HepG2 (cell line): ENCODE data around the gene ENO2. TPM values are rescaled to one million over a fixed set of nuclear protein-coding genes. Genes with fewer than 3 reads are reported as not detected.

Experiments used
- ARHGAP35 ChIP-seq: sonication (generic); formaldehyde crosslinking; IDR thresholded peaks from 2 replicates; pipeline ENCODE4 v1.9.0; 2022; ENCODE audit warnings: mild to moderate bottlenecking, inconsistent platforms, moderate library complexity, missing genetic modification reagents, borderline replicate concordance
- BRD4 ChIP-seq: sonication (generic); formaldehyde crosslinking; IDR thresholded peaks from 2 replicates; pipeline ENCODE4 v1.4.0; 2020; ENCODE audit warnings: missing genetic modification reagents
- HES4 ChIP-seq: sonication (generic); formaldehyde crosslinking; IDR thresholded peaks from 2 replicates; pipeline ENCODE4 v1.9.0; 2021; ENCODE audit warnings: mild to moderate bottlenecking, missing genetic modification reagents, borderline replicate concordance
- HNRNPH1 ChIP-seq: fragments of 200-400 bp; formaldehyde crosslinking; optimal IDR thresholded peaks from 2 replicates; pipeline ENCODE3; 2017; ENCODE audit warnings: mild to moderate bottlenecking, low read depth, low read length
- HOXD1 ChIP-seq: sonication (generic); formaldehyde crosslinking; IDR thresholded peaks from 2 replicates; pipeline ENCODE4 v1.5.0; 2020; ENCODE audit warnings: missing genetic modification reagents
- MIER3 ChIP-seq: IDR thresholded peaks from 2 replicates; pipeline ENCODE4 v1.6.1; 2016; ENCODE audit warnings: missing compliant biosample characterization, borderline replicate concordance
- RAD51 ChIP-seq: fragments of 450-650 bp; IDR thresholded peaks from 2 replicates; pipeline ENCODE4 v1.6.1; 2016; ENCODE audit warnings: borderline replicate concordance
- RBFOX2 ChIP-seq: fragments of 200-400 bp; formaldehyde crosslinking; IDR thresholded peaks from 2 replicates; pipeline ENCODE4 v1.6.1; 2017; ENCODE audit warnings: low read depth, mild to moderate bottlenecking, low read length
- SALL2 ChIP-seq: sonication (generic); formaldehyde crosslinking; IDR thresholded peaks from 2 replicates; pipeline ENCODE4 v1.8.1; 2023; ENCODE audit warnings: mild to moderate bottlenecking, missing genetic modification reagents, inconsistent platforms
- XBP1 ChIP-seq: sonication (generic); formaldehyde crosslinking; IDR thresholded peaks from 2 replicates; pipeline ENCODE4 v1.5.0; 2020; ENCODE audit warnings: missing genetic modification reagents
- ZNF235 ChIP-seq: sonication (generic); formaldehyde crosslinking; IDR thresholded peaks from 2 replicates; pipeline ENCODE4 v1.8.1; 2023; ENCODE audit warnings: mild to moderate bottlenecking, missing genetic modification reagents, borderline replicate concordance
- ZNF24 ChIP-seq: fragments of 450-650 bp; IDR thresholded peaks from 2 replicates; pipeline ENCODE4 v1.6.1; 2017; ENCODE audit warnings: antibody characterized with exemption, mild to moderate bottlenecking
- ZNF383 ChIP-seq: sonication (generic); formaldehyde crosslinking; IDR thresholded peaks from 2 replicates; pipeline ENCODE4 v1.4.0; 2020; ENCODE audit warnings: missing genetic modification reagents, mild to moderate bottlenecking, borderline replicate concordance
- polyA plus RNA-seq, 8 experiments: library from polyadenylated mRNA; depleted of rRNA in 3 of 8; stranded (reverse) in 7 of 8; unstranded in 1 of 8; fragments of >200 nt; fragmentation: Illumina TruSeq in 4 of 8; extraction: Trizol in 4 of 8; gene quantifications; 2 replicates each; pipeline versions ENCODE4 v1.2.1 to v1.2.3, GENCODE V29; 2011 to 2016; ENCODE audit warnings: low read depth in 4 of 8, missing spikeins in 1 of 8, mixed read lengths in 1 of 8; ENCODE audit not compliant: insufficient read depth in 1 of 8
- total RNA-seq, 5 experiments: library from RNA; depleted of rRNA; stranded (reverse); fragments of >200 nt; fragmentation: Illumina TruSeq; extraction: Trizol; gene quantifications; 2 replicates each; pipeline ENCODE4 v1.2.3, GENCODE V29; 2016; ENCODE audit warnings: low read depth in 1 of 5
- TF ChIP-seq, protein P1 (sequence below): sonication (generic); formaldehyde crosslinking; conservative IDR thresholded peaks from 2 replicates; pipeline ENCODE4 v1.4.0; 2020; ENCODE audit warnings: missing genetic modification reagents
- TF ChIP-seq, protein P2 (sequence below): sonication (generic); formaldehyde crosslinking; IDR thresholded peaks from 2 replicates; pipeline ENCODE4 v1.5.1; 2020; ENCODE audit warnings: mild to moderate bottlenecking, missing genetic modification reagents, moderate library complexity
- TF ChIP-seq, protein P3 (sequence below): sonication (generic); formaldehyde crosslinking; IDR thresholded peaks from 2 replicates; pipeline ENCODE4 v1.4.0; 2020; ENCODE audit warnings: mild to moderate bottlenecking, missing genetic modification reagents
- TF ChIP-seq, protein P4 (sequence below): IDR thresholded peaks from 2 replicates; pipeline ENCODE4 v1.6.1; 2016; ENCODE audit warnings: missing biosample characterization, missing genetic modification reagents, low read depth

ENO2 gene
- total and polyA plus RNA-seq, 2 of the 13 experiments (the other 11 are each of a cell fraction or from before 2014, with no cell fraction given), result 19.3 to 136 TPM

DNA sequence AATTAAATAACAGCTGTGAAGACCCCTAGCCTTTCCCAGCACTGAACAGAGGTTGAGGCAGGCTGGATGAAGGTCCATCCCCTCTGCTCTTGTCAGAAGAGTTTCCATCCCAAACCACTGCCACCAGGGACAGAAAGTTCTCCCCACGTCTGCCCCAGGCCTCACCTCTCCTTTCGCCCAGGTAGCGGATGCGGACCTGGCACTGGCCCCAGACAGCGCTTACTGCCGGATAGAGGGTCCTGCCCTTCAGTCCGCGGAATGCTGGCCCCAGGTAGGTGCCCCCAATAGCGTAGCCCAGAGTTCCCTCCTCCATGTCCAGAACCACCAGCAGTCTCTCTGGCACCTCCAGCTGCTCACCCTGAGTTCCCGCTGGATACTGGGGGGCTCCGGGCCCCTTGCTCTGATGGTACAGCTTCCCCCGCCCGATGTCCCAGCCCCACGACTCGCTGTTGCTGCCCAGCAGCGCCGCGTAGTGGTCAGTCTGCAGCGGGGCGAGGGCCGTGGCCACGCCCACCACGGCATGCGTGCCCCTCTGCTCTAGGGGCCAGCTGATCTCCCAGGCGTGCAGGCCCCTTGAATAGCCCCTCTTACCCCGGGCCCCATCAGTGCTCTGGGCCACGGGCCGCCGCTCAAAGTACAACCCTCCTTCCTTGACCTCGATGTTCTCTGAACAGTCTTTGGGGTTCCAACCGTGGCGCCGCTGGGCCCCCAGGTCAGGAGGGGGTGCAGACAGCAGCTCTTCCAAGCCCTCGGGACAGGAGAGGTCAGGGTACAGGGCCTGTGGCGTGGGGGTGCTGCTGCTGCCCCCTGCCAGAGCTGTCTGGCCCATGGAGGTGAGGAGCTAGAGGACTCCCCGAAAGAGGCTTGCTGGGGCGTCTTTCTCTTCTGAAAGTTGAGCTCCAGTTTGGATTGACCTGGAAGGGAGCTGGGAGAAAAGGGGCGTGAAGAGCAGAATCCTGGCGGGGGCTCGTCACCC lies 42.0 kb upstream of the ENO2 start (continued):
- 0 out of 2 replicates have a peak, but pooled peaks have one; percentile 53 for TF ChIP-seq HES4 (CRISPR knock-in tag)
- TF ChIP-seq, protein P1, sequence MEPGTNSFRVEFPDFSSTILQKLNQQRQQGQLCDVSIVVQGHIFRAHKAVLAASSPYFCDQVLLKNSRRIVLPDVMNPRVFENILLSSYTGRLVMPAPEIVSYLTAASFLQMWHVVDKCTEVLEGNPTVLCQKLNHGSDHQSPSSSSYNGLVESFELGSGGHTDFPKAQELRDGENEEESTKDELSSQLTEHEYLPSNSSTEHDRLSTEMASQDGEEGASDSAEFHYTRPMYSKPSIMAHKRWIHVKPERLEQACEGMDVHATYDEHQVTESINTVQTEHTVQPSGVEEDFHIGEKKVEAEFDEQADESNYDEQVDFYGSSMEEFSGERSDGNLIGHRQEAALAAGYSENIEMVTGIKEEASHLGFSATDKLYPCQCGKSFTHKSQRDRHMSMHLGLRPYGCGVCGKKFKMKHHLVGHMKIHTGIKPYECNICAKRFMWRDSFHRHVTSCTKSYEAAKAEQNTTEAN (CRISPR knock-in tag), result 0 out of 2 replicates have a peak, but pooled peaks have one; percentile 27
- TF ChIP-seq SALL2 (CRISPR knock-in tag), result no peak; the same call in 1 of the 2 replicates
- no peak for TF ChIP-seq ZNF24
- peak; percentile 4 for TF ChIP-seq HNRNPH1
- TF ChIP-seq XBP1 (CRISPR knock-in tag), result no peak
- 0 out of 2 replicates have a peak, but pooled peaks have one; percentile 20 for TF ChIP-seq ARHGAP35 (CRISPR knock-in tag)
- TF ChIP-seq RBFOX2, result peak; percentile 88
- peak; percentile 26; the same call in 1 of the 2 replicates for TF ChIP-seq MIER3 (CRISPR knock-in tag)
- TF ChIP-seq, protein P2, sequence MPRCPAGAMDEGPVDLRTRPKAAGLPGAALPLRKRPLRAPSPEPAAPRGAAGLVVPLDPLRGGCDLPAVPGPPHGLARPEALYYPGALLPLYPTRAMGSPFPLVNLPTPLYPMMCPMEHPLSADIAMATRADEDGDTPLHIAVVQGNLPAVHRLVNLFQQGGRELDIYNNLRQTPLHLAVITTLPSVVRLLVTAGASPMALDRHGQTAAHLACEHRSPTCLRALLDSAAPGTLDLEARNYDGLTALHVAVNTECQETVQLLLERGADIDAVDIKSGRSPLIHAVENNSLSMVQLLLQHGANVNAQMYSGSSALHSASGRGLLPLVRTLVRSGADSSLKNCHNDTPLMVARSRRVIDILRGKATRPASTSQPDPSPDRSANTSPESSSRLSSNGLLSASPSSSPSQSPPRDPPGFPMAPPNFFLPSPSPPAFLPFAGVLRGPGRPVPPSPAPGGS (CRISPR knock-in tag), result peak; percentile 4; the same call in 1 of the 2 replicates
- 0 out of 2 replicates have a peak, but pooled peaks have one; percentile 54 for TF ChIP-seq ZNF235 (CRISPR knock-in tag)
- TF ChIP-seq BRD4 (CRISPR knock-in tag), result peak; percentile 62; the same call in 1 of the 2 replicates
- peak; percentile 95 for TF ChIP-seq ZNF383
- TF ChIP-seq, protein P3, sequence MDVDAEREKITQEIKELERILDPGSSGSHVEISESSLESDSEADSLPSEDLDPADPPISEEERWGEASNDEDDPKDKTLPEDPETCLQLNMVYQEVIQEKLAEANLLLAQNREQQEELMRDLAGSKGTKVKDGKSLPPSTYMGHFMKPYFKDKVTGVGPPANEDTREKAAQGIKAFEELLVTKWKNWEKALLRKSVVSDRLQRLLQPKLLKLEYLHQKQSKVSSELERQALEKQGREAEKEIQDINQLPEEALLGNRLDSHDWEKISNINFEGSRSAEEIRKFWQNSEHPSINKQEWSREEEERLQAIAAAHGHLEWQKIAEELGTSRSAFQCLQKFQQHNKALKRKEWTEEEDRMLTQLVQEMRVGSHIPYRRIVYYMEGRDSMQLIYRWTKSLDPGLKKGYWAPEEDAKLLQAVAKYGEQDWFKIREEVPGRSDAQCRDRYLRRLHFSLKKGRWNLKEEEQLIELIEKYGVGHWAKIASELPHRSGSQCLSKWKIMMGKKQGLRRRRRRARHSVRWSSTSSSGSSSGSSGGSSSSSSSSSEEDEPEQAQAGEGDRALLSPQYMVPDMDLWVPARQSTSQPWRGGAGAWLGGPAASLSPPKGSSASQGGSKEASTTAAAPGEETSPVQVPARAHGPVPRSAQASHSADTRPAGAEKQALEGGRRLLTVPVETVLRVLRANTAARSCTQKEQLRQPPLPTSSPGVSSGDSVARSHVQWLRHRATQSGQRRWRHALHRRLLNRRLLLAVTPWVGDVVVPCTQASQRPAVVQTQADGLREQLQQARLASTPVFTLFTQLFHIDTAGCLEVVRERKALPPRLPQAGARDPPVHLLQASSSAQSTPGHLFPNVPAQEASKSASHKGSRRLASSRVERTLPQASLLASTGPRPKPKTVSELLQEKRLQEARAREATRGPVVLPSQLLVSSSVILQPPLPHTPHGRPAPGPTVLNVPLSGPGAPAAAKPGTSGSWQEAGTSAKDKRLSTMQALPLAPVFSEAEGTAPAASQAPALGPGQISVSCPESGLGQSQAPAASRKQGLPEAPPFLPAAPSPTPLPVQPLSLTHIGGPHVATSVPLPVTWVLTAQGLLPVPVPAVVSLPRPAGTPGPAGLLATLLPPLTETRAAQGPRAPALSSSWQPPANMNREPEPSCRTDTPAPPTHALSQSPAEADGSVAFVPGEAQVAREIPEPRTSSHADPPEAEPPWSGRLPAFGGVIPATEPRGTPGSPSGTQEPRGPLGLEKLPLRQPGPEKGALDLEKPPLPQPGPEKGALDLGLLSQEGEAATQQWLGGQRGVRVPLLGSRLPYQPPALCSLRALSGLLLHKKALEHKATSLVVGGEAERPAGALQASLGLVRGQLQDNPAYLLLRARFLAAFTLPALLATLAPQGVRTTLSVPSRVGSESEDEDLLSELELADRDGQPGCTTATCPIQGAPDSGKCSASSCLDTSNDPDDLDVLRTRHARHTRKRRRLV (CRISPR knock-in tag), result 0 out of 2 replicates have a peak, but pooled peaks have one; percentile 39
- TF ChIP-seq RAD51, result no peak
- TF ChIP-seq, protein P4, sequence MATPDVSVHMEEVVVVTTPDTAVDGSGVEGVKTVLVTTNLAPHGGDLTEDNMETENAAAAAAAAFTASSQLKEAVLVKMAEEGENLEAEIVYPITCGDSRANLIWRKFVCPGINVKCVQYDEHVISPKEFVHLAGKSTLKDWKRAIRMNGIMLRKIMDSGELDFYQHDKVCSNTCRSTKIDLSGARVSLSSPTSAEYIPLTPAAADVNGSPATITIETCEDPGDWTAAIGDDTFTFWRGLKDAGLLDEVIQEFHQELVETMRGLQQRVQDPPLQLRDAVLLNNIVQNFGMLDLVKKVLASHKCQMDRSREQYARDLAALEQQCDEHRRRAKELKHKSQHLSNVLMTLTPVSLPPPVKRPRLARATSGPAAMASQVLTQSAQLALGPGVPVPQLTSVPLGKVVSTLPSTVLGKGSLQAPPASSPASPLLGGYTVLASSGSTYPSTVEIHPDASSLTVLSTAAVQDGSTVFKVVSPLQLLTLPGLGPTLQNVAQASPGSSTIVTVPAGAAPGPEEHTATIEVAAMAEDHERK, result peak; percentile 65
- peak; percentile 73; the same call in 1 of the 2 replicates for TF ChIP-seq HOXD1
